HG03175 (cell line): ENCODE data around the gene PGBD5.

Source experiments
- ATAC-seq: cut with Tn5 transposase; IDR thresholded peaks from one replicate; pipeline ENCODE4 v1.9.1; 2021; ENCODE audit warnings: mild to moderate bottlenecking, moderate library complexity; ENCODE audit not compliant: unreplicated experiment

PGBD5 gene

GRCh38 chr1:230326971-230327891 lies 98.9 kb downstream of the PGBD5 start:
- no peak for ATAC-seq

DNA sequence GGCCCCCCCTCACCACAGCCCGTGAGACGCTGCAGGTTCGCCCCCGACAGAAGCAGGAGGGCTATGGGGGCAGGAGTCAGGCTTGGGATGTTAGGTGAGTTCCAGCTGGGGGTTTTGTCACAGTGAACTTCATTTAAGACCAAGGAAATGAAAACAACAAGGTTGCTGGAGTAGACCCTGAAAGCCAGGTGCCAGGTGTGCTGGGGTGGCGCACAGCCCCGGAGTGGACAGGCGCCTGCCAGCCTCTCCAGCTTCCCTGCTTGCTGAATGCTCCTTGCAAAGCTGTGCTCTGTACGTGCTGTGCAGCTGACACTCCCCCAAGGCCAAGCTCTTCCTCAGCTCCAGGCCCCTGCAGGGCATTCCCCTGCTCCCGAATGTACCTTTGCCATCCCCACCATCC lies 102.4 kb downstream of the PGBD5 start:
- ATAC-seq = no peak

- no peak for ATAC-seq
Observed at GRCh38 chr1:230322967-230323547, 103.1 kb downstream of the PGBD5 start.

DNA sequence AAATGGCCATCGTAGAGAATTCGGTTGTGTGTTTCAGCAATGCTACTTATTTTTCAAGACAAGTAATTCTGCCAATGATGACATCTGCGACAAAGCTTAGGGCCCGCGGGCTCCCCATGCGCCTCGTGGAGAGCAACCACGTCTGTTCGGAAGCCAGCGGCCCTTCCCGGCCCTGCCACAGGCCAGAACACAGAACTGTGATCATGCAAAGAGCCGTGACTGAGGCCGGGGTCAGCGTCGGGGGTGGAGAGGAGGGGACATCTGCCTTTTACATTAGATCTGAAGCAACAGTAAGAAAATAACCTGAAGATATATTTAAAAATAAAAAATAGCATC lies 103.7 kb downstream of the PGBD5 start:
- ATAC-seq = no peak

- ATAC-seq = no peak
Observed at GRCh38 chr1:230321741-230322420, 104.3 kb downstream of the PGBD5 start.

GRCh38 chr1:230321341-230321740 lies 104.8 kb downstream of the PGBD5 start:
- ATAC-seq = no peak

DNA sequence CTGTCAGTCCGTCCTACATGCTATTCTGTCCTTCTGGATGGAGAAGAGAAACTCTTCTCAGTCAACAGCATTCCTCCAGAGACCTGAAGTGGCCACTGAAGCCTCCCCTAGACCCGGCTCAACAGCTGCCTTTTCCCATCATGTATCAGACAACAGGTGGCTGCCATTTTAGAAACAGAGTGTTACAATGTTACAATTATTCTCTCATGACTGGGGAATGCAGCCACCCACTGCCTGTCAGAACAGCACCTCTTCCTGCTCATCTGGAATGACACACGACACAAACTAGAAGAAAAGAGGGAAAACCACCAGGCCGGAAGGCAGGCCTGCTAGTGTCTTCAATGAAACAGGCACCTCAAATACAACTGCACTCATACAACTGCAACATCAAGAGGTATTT lies 105.3 kb downstream of the PGBD5 start:
- ATAC-seq = no peak

- ATAC-seq = no peak
Observed at GRCh38 chr1:230319014-230319747, 107.0 kb downstream of the PGBD5 start.

- no peak for ATAC-seq
Observed at GRCh38 chr1:230317823-230318819, 108.0 kb downstream of the PGBD5 start.

DNA sequence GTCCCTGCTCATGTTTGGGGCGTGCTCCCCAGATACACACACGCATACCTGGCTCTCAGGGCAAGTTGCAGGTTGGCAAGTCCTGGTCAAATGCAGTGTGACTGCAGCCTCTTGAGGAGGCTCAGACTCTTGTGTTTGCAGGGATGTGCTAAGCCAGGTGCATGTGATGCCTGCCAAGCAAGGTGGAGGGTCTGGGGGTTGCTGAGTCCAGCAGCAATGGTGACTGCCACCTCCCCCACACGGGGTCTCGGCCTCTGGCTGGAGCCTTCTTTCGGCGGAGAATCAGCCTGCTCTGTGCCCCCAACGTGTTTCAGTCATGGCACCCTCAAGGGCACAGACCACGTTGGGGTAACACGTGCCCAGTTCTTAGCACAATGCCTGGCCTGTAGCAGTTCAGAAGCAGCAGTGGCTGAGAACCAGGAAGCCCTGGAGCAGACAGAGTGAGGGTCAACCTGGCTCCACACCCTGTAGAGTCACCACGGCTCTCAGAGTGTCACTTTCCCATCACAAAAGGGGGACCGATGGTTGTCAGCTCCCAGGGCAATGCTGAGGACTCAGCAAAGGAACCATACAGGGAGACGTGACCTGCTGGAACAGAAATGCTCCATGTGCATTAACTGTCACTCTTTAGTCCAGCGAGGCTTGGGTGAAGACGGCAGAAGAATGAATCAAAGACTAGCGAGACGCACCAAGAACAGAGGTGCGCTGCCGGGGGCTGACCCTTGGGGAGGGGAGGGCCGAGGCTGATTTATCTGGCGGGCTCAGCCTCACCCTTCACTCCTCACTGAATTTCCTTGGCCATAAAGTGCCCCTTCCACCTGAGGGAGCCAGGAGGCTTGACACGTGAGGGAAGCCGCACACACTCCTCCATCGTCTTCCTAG lies 109.0 kb downstream of the PGBD5 start:
- ATAC-seq = no peak

- no peak for ATAC-seq
Observed at GRCh38 chr1:230315099-230315498, 111.0 kb downstream of the PGBD5 start.

- ATAC-seq = no peak
Observed at GRCh38 chr1:230314142-230314470, 112.0 kb downstream of the PGBD5 start.

GRCh38 chr1:230313453-230314141 lies 112.5 kb downstream of the PGBD5 start:
- no peak for ATAC-seq

DNA sequence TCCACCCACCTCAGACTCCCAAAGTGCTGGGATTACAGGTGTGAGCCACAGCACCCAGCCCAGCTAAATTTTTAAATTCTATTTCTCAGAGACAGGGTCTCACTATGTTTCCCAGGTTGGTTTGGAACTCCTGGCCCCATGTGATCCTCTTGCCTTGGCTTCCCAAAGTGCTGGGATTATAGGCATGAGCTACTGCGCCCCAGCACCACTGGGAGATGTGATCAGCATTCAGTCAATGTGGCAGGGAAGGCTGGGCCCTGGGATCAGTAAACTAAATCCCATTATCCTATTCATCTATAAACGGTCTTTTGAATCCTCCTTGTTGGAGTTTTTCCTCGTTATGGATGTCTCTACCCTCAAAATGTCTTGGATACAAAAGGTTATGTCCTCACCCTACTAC lies 113.5 kb downstream of the PGBD5 start:
- ATAC-seq = no peak

DNA sequence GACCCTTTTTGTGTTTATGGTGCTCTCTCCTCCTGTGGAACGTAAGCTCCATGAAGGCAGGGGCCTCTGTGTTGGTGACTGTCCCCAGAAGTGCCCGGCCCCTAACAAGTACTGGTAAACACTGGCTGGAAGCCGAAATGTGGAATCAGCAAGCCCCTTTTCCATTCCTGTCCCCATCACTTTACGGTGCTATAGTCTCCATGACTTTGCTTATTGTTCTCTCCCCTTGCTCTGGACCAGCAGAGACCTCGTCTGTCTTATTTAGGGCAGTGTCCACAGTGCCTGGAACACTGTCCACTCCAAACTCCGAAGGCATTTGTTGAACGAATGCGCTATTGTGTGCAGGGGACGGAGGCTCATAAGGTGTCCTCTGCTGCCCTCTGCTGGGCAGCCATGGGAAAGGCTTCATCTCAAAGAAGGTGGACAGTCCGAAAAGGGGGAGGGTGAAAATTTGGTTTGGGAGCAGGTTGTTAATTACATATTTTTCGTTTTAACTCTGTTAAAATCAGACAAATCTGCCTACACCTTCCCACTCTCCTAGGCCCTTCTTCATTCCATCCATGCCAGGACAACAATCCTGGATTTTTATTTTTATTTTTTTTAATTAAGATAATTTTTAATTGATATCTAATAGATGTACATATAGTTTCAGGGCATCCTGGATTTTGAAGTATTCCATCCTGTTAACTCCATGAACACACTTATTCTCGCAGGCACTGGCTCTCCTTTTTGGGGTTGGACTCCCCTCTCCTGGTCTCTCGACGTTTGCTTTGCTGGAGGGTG lies 115.6 kb downstream of the PGBD5 start:
- peak; percentile 58 for ATAC-seq

DNA sequence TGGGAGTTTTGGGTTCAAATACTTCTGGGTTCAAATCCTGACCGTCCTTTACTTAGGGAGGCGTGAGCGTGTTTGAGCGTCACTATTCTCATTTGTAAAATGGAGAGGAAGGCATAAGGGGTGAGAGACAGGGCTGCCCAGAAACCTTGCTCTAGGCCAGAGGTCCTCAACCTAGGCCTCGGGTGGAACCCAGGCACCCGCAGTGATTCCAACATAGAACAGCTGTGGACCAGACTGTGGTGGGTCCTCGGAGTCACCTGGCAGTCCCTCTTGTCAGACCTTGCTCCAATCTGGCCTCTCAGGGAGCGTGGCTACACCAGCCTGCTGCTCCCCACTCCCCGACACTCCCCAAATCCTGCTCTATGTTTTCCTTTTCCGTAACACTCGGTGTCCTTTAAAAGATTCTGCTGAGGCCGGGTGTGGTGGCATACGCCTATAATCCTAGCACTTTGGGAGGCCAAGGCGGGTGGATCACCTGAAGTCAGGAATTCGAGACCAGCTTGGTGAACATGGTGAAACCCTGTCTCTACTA lies 116.4 kb downstream of the PGBD5 start:
- ATAC-seq = no peak

GRCh38 chr1:230308821-230309220 lies 117.3 kb downstream of the PGBD5 start:
- no peak for ATAC-seq

DNA sequence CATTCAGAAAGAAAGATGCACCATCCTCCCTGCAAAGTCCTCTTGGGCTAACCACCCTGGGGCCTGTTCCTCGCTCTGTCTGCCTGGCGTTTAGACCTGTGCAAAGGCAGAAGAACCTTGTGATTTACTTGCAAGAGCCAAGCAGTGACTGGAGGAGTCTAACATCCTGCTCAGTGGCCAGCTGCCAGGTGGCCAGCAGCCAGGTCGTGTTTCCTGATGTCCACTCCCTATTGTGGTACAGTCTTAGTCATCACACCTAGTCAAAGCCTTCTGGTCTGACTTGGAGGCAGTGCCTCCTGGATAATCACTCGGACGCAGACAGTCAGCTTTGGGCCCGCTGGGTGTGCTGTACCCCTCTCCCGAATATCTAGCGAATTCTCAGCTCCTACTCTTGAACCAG lies 118.1 kb downstream of the PGBD5 start:
- ATAC-seq = no peak
